ENCODE measurements around the gene GSG1L.

GSG1L gene

DNA sequence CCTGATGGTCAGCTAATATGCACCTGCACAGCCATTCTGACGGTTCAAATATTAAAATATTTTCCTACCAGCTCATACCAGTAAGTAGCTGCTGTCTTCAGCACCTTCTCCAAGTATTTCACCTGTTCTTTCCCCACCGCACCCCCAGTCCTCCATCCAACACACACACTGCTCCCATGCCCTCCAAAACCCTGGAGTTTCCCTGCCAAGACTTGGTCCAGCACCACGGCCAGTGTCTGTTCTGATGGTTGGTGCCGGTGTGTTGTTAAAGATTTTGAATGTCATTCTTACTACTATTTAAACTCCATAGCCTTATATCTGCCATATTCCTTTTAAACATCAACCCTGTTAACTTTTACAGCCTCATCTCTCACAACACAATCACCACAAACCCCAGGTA lies 142.4 kb downstream of the GSG1L start:
- DNase-seq (ENCODE audit: low read depth): no peak
- no peak overlapping the region for H3K4me3 ChIP-seq (ENCODE audit: low read depth, low read length)
- TF ChIP-seq, protein P1, sequence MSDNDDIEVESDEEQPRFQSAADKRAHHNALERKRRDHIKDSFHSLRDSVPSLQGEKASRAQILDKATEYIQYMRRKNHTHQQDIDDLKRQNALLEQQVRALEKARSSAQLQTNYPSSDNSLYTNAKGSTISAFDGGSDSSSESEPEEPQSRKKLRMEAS (IDR thresholded peaks at IDR 0.05; ENCODE audit: low read depth, low read length): no peak
- TF ChIP-seq POLR2A (IDR thresholded peaks at IDR 0.05; ENCODE audit: extremely low read depth, insufficient read length) (no peak), MYC (IDR thresholded peaks at IDR 0.05; ENCODE audit: low read depth, low read length) (no peak)
- TF ChIP-seq, protein P2, sequence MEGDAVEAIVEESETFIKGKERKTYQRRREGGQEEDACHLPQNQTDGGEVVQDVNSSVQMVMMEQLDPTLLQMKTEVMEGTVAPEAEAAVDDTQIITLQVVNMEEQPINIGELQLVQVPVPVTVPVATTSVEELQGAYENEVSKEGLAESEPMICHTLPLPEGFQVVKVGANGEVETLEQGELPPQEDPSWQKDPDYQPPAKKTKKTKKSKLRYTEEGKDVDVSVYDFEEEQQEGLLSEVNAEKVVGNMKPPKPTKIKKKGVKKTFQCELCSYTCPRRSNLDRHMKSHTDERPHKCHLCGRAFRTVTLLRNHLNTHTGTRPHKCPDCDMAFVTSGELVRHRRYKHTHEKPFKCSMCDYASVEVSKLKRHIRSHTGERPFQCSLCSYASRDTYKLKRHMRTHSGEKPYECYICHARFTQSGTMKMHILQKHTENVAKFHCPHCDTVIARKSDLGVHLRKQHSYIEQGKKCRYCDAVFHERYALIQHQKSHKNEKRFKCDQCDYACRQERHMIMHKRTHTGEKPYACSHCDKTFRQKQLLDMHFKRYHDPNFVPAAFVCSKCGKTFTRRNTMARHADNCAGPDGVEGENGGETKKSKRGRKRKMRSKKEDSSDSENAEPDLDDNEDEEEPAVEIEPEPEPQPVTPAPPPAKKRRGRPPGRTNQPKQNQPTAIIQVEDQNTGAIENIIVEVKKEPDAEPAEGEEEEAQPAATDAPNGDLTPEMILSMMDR (IDR thresholded peaks at IDR 0.05; ENCODE audit: low read depth, low read length): no peak

DNA sequence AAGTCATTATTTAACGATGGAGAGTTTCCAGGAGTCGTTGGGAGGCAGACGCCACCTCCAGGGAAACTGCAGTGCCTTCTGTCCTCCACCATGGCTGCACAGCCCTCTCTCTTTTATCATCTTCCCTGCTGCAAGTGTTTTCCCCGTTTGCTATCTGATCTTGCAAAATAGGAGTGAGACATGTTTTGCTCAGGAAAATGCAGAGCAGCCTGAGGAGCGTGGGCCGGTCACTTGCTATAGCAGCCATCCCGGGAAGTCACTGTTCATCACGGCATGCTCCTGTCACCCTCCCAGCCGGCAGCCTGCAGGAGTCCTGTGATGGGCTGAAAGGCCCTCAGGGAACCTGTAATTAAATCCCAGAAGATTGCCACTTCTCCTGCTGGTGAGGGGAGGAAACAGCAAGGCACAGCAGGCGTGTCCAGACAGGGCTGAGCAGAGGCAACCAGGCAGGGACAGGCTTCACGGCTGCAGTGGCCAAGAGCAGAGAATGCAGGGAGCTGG lies 143.1 kb downstream of the GSG1L start:
- no peak for DNase-seq (ENCODE audit: low read depth)
- TF ChIP-seq, protein P2 (IDR thresholded peaks at IDR 0.05; ENCODE audit: low read depth, low read length): peak; percentile 10
- TF ChIP-seq, protein P1 (IDR thresholded peaks at IDR 0.05; ENCODE audit: low read depth, low read length): no peak
- H3K4me3 ChIP-seq (ENCODE audit: low read depth, low read length): no peak overlapping the region

DNA sequence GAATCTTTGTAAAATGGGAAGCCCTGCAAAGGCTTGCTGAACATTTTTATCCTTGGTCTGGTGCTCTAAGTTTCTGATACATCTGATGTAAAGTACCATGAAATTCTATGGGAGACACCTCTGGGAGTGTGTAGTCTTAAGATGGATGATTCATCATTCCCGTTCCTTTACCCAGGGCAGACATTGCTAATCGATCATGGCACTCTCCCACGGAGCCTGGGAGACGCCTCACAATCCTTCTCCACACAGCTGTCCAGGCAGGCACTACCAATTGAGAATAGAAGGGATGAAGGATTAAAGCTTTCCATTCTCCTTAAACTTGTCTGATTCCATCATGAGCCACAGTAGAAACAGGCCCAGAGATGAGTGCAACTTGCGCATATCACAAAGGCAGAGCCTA lies 144.8 kb downstream of the GSG1L start:
- DNase-seq (ENCODE audit: low read depth): no peak

DNA sequence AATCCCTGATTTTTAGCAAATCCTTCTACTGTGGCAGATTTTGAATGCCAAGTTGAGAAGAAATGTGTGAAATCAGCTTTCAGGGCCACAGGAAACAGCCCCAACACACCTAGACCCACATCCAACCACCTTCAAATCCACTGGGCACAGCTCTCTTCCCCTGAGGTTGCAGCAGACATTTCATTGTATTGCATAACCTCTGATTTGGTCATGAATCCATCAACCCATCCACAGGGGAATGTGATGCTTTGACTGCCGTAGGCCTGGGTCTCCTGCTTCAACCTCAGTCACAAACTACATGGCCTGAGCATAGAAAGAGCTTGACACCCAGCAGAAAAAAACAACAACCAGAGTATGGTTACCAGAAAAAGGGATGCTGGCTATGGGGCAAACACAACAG lies 145.6 kb downstream of the GSG1L start:
- TF ChIP-seq, protein P2 (IDR thresholded peaks at IDR 0.05; ENCODE audit: low read depth, low read length): no peak
- no peak for TF ChIP-seq POLR2A (IDR thresholded peaks at IDR 0.05; ENCODE audit: extremely low read depth, insufficient read length)
- TF ChIP-seq, protein P1 (IDR thresholded peaks at IDR 0.05; ENCODE audit: low read depth, low read length): no peak
- TF ChIP-seq MYC (IDR thresholded peaks at IDR 0.05; ENCODE audit: low read depth, low read length): no peak
- no peak for DNase-seq (ENCODE audit: low read depth)
- H3K4me3 ChIP-seq (ENCODE audit: low read depth, low read length): no peak overlapping the region

More for the DNA sequence above, 144.8 kb downstream of the GSG1L start:
- no peak overlapping the region for H3K4me3 ChIP-seq (ENCODE audit: low read depth, low read length)
- TF ChIP-seq, protein P1 (IDR thresholded peaks at IDR 0.05; ENCODE audit: low read depth, low read length): no peak
- TF ChIP-seq MYC (IDR thresholded peaks at IDR 0.05; ENCODE audit: low read depth, low read length) (no peak), POLR2A (IDR thresholded peaks at IDR 0.05; ENCODE audit: extremely low read depth, insufficient read length) (no peak)
- TF ChIP-seq, protein P2 (IDR thresholded peaks at IDR 0.05; ENCODE audit: low read depth, low read length): no peak

DNA sequence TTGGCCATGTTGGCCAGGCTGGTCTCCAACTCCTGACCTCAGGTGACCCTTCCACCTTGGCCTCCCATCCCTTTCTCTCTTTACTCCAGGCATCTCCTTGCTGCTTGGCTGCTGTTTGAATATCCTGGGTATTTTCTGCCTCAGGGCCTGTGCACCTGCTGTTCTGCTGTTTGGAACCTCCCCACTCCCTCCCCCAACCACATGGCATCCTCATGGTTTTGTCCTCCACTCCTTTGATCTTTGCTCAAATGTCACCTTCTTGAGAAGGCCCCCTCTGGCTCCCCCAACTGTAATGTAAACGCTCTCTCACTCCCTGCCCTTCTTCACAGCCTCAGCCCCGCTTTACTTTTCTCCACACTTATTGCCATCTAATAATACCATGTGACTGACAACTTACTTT lies 152.0 kb downstream of the GSG1L start:
- TF ChIP-seq POLR2A (IDR thresholded peaks at IDR 0.05; ENCODE audit: extremely low read depth, insufficient read length) (no peak), MYC (IDR thresholded peaks at IDR 0.05; ENCODE audit: low read depth, low read length) (no peak)
- TF ChIP-seq, protein P1 (IDR thresholded peaks at IDR 0.05; ENCODE audit: low read depth, low read length): no peak
- TF ChIP-seq, protein P2 (IDR thresholded peaks at IDR 0.05; ENCODE audit: low read depth, low read length): no peak
- H3K4me3 ChIP-seq (ENCODE audit: low read depth, low read length): no peak overlapping the region
- DNase-seq (ENCODE audit: low read depth): no peak

All from NB4 (cell line).